ENCODE measurements around the gene ZNF32.
"Not testable (repeated sequence)": the region's sequence is repeated elsewhere in the genome, so short reads cannot be mapped to it uniquely, and the experiment has no call there.

The ZNF32 gene

GRCh38 chr10:43644252-43644651 is 4.4 kb downstream of the ZNF32 start:
- no peak overlapping the region for H3K4me3 ChIP-seq (replicated peaks; ENCODE audit: insufficient read depth, low read length)
- TF ChIP-seq, protein P1, sequence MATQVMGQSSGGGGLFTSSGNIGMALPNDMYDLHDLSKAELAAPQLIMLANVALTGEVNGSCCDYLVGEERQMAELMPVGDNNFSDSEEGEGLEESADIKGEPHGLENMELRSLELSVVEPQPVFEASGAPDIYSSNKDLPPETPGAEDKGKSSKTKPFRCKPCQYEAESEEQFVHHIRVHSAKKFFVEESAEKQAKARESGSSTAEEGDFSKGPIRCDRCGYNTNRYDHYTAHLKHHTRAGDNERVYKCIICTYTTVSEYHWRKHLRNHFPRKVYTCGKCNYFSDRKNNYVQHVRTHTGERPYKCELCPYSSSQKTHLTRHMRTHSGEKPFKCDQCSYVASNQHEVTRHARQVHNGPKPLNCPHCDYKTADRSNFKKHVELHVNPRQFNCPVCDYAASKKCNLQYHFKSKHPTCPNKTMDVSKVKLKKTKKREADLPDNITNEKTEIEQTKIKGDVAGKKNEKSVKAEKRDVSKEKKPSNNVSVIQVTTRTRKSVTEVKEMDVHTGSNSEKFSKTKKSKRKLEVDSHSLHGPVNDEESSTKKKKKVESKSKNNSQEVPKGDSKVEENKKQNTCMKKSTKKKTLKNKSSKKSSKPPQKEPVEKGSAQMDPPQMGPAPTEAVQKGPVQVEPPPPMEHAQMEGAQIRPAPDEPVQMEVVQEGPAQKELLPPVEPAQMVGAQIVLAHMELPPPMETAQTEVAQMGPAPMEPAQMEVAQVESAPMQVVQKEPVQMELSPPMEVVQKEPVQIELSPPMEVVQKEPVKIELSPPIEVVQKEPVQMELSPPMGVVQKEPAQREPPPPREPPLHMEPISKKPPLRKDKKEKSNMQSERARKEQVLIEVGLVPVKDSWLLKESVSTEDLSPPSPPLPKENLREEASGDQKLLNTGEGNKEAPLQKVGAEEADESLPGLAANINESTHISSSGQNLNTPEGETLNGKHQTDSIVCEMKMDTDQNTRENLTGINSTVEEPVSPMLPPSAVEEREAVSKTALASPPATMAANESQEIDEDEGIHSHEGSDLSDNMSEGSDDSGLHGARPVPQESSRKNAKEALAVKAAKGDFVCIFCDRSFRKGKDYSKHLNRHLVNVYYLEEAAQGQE (IDR thresholded peaks at IDR 0.05; ENCODE audit: insufficient replicate concordance, low read depth), result no peak
- TF ChIP-seq POLR2AphosphoS5 (IDR thresholded peaks at IDR 0.05; ENCODE audit: low read depth), result no peak
- TF ChIP-seq SPI1 (IDR thresholded peaks at IDR 0.05; ENCODE audit: borderline replicate concordance, low read depth), result no peak
- no peak for TF ChIP-seq CTCF (IDR thresholded peaks at IDR 0.05; ENCODE audit: insufficient read depth, low read length)
- no peak for TF ChIP-seq GABPA (IDR thresholded peaks at IDR 0.05; ENCODE audit: low read depth)
- no peaks in the 10 kb centered on the region for H3K27me3 ChIP-seq (ENCODE audit: insufficient read depth, poor library complexity, severe bottlenecking)
- DNase-seq (ENCODE audit: low read depth in 1 of 2, low spot score in 1 of 2), result no peak
- no peak overlapping the region for H3K27ac ChIP-seq (replicated peaks)

- Histone ChIP-seq H3K27ac (replicated peaks) (no peak overlapping the region), H3K27me3 (ENCODE audit: insufficient read depth, poor library complexity, severe bottlenecking) (no peaks in the 10 kb centered on the region), H3K4me3 (replicated peaks; ENCODE audit: insufficient read depth, low read length) (no peak overlapping the region)
- TF ChIP-seq, protein P1 (IDR thresholded peaks at IDR 0.05; ENCODE audit: insufficient replicate concordance, low read depth), result no peak
- TF ChIP-seq CTCF (IDR thresholded peaks at IDR 0.05; ENCODE audit: insufficient read depth, low read length) (no peak), SPI1 (IDR thresholded peaks at IDR 0.05; ENCODE audit: borderline replicate concordance, low read depth) (no peak), GABPA (IDR thresholded peaks at IDR 0.05; ENCODE audit: low read depth) (no peak), POLR2AphosphoS5 (IDR thresholded peaks at IDR 0.05; ENCODE audit: low read depth) (no peak)
- DNase-seq (ENCODE audit: low read depth in 1 of 2, low spot score in 1 of 2), result no peak
These were observed 8.1 kb downstream of the ZNF32 start for GRCh38 chr10:43640603-43641002.

- H3K27me3 ChIP-seq (ENCODE audit: insufficient read depth, poor library complexity, severe bottlenecking); DNase-seq (ENCODE audit: low read depth in 1 of 2, low spot score in 1 of 2); H3K27ac ChIP-seq (replicated peaks); H3K4me3 ChIP-seq (replicated peaks; ENCODE audit: insufficient read depth, low read length): not testable (repeated sequence)
These were observed 12.9 kb downstream of the ZNF32 start for GRCh38 chr10:43635816-43636215.

DNA sequence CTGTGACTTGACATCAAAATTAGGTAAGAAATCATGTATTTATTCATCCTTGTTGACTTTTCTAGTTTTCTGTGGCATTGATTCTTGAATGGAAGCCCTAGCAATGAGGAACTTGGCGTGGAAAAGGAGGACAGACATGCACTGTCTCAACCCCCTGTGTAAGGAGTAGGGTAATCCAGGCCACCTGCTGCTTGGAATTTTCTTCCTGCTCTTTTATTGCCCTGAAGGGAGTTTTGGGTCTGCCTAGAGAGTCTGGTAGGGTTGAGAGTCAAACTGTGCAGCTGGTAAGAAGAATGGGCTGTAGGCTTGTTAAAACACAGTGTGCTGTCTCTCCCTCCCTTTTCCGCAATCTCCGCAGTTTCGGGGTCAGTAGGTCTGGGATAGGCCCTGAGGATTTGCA is 19.7 kb downstream of the ZNF32 start:
- DNase-seq (ENCODE audit: low read depth in 1 of 2, low spot score in 1 of 2), result no peak
- no peak overlapping the region for H3K27ac ChIP-seq (replicated peaks)
- H3K4me3 ChIP-seq (replicated peaks; ENCODE audit: insufficient read depth, low read length), result no peak overlapping the region
- H3K27me3 ChIP-seq (ENCODE audit: insufficient read depth, poor library complexity, severe bottlenecking), result no peaks in the 10 kb centered on the region
- TF ChIP-seq, protein P1 (IDR thresholded peaks at IDR 0.05; ENCODE audit: insufficient replicate concordance, low read depth), result no peak
- no peak for TF ChIP-seq POLR2AphosphoS5 (IDR thresholded peaks at IDR 0.05; ENCODE audit: low read depth)
- no peak for TF ChIP-seq CTCF (IDR thresholded peaks at IDR 0.05; ENCODE audit: insufficient read depth, low read length)
- TF ChIP-seq GABPA (IDR thresholded peaks at IDR 0.05; ENCODE audit: low read depth), result no peak
- TF ChIP-seq SPI1 (IDR thresholded peaks at IDR 0.05; ENCODE audit: borderline replicate concordance, low read depth), result no peak
